HCT116 (cell line): ENCODE results near the gene SERPINC1.
"Not testable (repeated sequence)": the region's sequence is repeated elsewhere in the genome, so short reads cannot be mapped to it uniquely, and the experiment has no call there.

Experiments used
- ATF3 ChIP-seq: IDR thresholded peaks from 2 replicates; pipeline ENCODE4 v1.6.1; 2012
- CEBPB ChIP-seq: IDR thresholded peaks from 2 replicates; pipeline ENCODE4 v1.6.1; 2012; ENCODE audit warnings: low read depth
- CTCF ChIP-seq, 3 experiments: fragments of 200-600 bp in 1 of 3; sonication (generic) in 1 of 3; IDR thresholded peaks in 2 of 3; conservative IDR thresholded peaks in 1 of 3; 2 replicates each; pipeline ENCODE4 v1.5.1; 2012 to 2017; ENCODE audit warnings: low read depth in 2 of 3, low read length in 2 of 3, antibody characterized with exemption in 1 of 3, borderline replicate concordance in 1 of 3, control low read depth in 1 of 3, mild to moderate bottlenecking in 1 of 3, mixed read lengths in 1 of 3, mixed run types in 1 of 3, moderate library complexity in 1 of 3; ENCODE audit not compliant: insufficient read depth in 1 of 3
- ELF1 ChIP-seq: IDR thresholded peaks from 2 replicates; pipeline ENCODE4 v1.6.1; 2012; ENCODE audit warnings: low read depth, borderline replicate concordance
- EZH2 ChIP-seq: fragments of 200-600 bp; sonication (generic); IDR thresholded peaks from 2 replicates; pipeline ENCODE4 v1.6.1; 2017; ENCODE audit warnings: antibody characterized with exemption, mixed run types
- JUND ChIP-seq: IDR thresholded peaks from 2 replicates; pipeline ENCODE4 v1.6.1; 2012
- POLR2A ChIP-seq: IDR thresholded peaks from 2 replicates; pipeline ENCODE4 v1.7.0; 2011; ENCODE audit warnings: borderline replicate concordance; ENCODE audit not compliant: insufficient read depth, insufficient read length; ENCODE audit errors: extremely low read depth
- REST ChIP-seq: IDR thresholded peaks from 2 replicates; pipeline ENCODE4 v1.6.1; 2012; ENCODE audit warnings: low read depth
- SRF ChIP-seq: IDR thresholded peaks from 2 replicates; pipeline ENCODE4 v1.6.1; 2012; ENCODE audit warnings: low read depth
- ZFX ChIP-seq: fragments of 450-650 bp; IDR thresholded peaks from 2 replicates; pipeline ENCODE4 v1.6.1; 2017
- ZNF274 ChIP-seq: fragments of 200-500 bp; sonication (Bioruptor generic); IDR thresholded peaks from 2 replicates; pipeline ENCODE4 v1.6.1; 2014; ENCODE audit warnings: mild to moderate bottlenecking, low read depth, low read length, inconsistent platforms

GRCh38 chr1:173965896-173966295 is 48.8 kb upstream of the SERPINC1 start:
- TF ChIP-seq ATF3; JUND; CTCF (IDR thresholded peaks at IDR 0.05 in 2 of 3, conservative IDR thresholded peaks at IDR 0.05 in 1 of 3; ENCODE audit: borderline replicate concordance in 1 of 3, insufficient read depth in 1 of 3, low read depth in 2 of 3, low read length in 2 of 3); SRF; CEBPB; ELF1; REST; POLR2A; EZH2; ZNF274; ZFX: not testable (repeated sequence)
